Trophoblast cell (in vitro differentiated cells and primary cell): ENCODE data around the gene TNS3.
A peak's percentile ranks its signal among the peaks of the same experiment; 100 is the strongest.

ENCODE experiments used
- DNase-seq, 2 donors: peaks; one replicate each; pipeline ENCODE4 v3.0.0-alpha.2; 2016
- H2AFZ ChIP-seq: 2 replicates; pipeline ENCODE4 v1.6.1; 2013; ENCODE audit warnings: low read length, moderate library complexity, mild to moderate bottlenecking; ENCODE audit not compliant: insufficient read depth, poor library complexity
- H2AK5ac ChIP-seq: 2 replicates; pipeline ENCODE4 v1.6.1; 2013; ENCODE audit warnings: mild to moderate bottlenecking, low read length
- H2BK120ac ChIP-seq: 2 replicates; pipeline ENCODE4 v1.6.1; 2013; ENCODE audit warnings: low read length, mild to moderate bottlenecking, moderate library complexity; ENCODE audit not compliant: insufficient read depth, poor library complexity
- H2BK12ac ChIP-seq: 2 replicates; pipeline ENCODE4 v1.6.1; 2013; ENCODE audit warnings: mild to moderate bottlenecking, low read length, moderate library complexity
- H2BK5ac ChIP-seq: 2 replicates; pipeline ENCODE4 v1.6.1; 2013; ENCODE audit warnings: low read length, low read depth, moderate library complexity, mild to moderate bottlenecking; ENCODE audit not compliant: poor library complexity
- H3K14ac ChIP-seq: 2 replicates; pipeline ENCODE4 v1.6.1; 2013; ENCODE audit warnings: mild to moderate bottlenecking, low read length
- H3K18ac ChIP-seq: 2 replicates; pipeline ENCODE4 v1.6.1; 2013; ENCODE audit warnings: mild to moderate bottlenecking, low read length
- H3K23ac ChIP-seq: 2 replicates; pipeline ENCODE4 v1.6.1; 2013; ENCODE audit warnings: low read length
- H3K27ac ChIP-seq: 2 replicates; pipeline ENCODE4 v1.5.1; 2013; ENCODE audit warnings: low read depth, mild to moderate bottlenecking, inconsistent platforms, low read length, moderate library complexity
- H3K27me3 ChIP-seq: 2 replicates; pipeline ENCODE4 v1.6.1; 2013; ENCODE audit warnings: inconsistent platforms, mild to moderate bottlenecking, low read length, moderate library complexity; ENCODE audit not compliant: insufficient read depth
- H3K36me3 ChIP-seq, 2 experiments: 1 replicate in 1 of 2; 2 replicates in 1 of 2; pipeline ENCODE4 v1.6.1; 2013; ENCODE audit warnings: low read length in 2 of 2, mild to moderate bottlenecking in 2 of 2, moderate library complexity in 1 of 2; ENCODE audit not compliant: insufficient read depth in 2 of 2, control insufficient read depth in 1 of 2
- H3K4ac ChIP-seq: 2 replicates; pipeline ENCODE4 v1.6.1; 2013; ENCODE audit warnings: low read depth, mild to moderate bottlenecking, low read length, moderate library complexity
- H3K4me1 ChIP-seq, 2 experiments: 1 replicate in 1 of 2; 2 replicates in 1 of 2; pipeline ENCODE4 v1.6.1; 2013; ENCODE audit warnings: low read length in 2 of 2, mild to moderate bottlenecking in 2 of 2, moderate library complexity in 1 of 2; ENCODE audit not compliant: insufficient read depth in 2 of 2, control insufficient read depth in 1 of 2
- H3K4me2 ChIP-seq: 2 replicates; pipeline ENCODE4 v1.6.1; 2013; ENCODE audit warnings: inconsistent platforms, mild to moderate bottlenecking, low read length, moderate library complexity
- H3K4me3 ChIP-seq: 2 replicates; pipeline ENCODE4 v1.5.1; 2013; ENCODE audit warnings: mild to moderate bottlenecking, low read depth, low read length, inconsistent platforms
- H3K79me1 ChIP-seq: one replicate; pipeline ENCODE4 v1.6.1; 2013; ENCODE audit warnings: low read length
- H3K79me2 ChIP-seq: 2 replicates; pipeline ENCODE4 v1.6.1; 2013; ENCODE audit warnings: low read length, mild to moderate bottlenecking; ENCODE audit not compliant: control insufficient read depth, insufficient read depth, poor library complexity
- H3K9ac ChIP-seq: 2 replicates; pipeline ENCODE4 v1.6.1; 2013; ENCODE audit warnings: mild to moderate bottlenecking, low read length
- H3K9me3 ChIP-seq: 2 replicates; pipeline ENCODE4 v1.6.1; 2013; ENCODE audit warnings: low read depth, mild to moderate bottlenecking, control low read depth, inconsistent platforms, low read length; ENCODE audit not compliant: insufficient read depth
- H4K12ac ChIP-seq: 2 replicates; pipeline ENCODE4 v1.6.1; 2013; ENCODE audit warnings: low read depth, mild to moderate bottlenecking, low read length, moderate library complexity
- H4K8ac ChIP-seq: 2 replicates; pipeline ENCODE4 v1.6.1; 2013; ENCODE audit warnings: low read depth, mild to moderate bottlenecking, low read length, moderate library complexity
- H4K91ac ChIP-seq: one replicate; pipeline ENCODE4 v1.6.1; 2013; ENCODE audit warnings: low read depth, mild to moderate bottlenecking, low read length, moderate library complexity
- WGBS: extraction: QIAGEN DNeasy Blood & Tissue Kit; methylation state at CpG from one replicate; pipeline ENCODE4 v1.1.7; 2013; ENCODE audit warnings: missing lambda C conversion rate; ENCODE audit not compliant: insufficient read length, insufficient coverage; ENCODE audit errors: extremely low coverage; 5-methylcytosine and 5-hydroxymethylcytosine counted together

TNS3 gene

GRCh38 chr7:47525066-47525623 lies 56.8 kb downstream of the TNS3 start:
- Histone ChIP-seq H2AFZ (no peak overlapping the region), H3K9ac (no peak overlapping the region), H3K36me3 (peaks cover 59 to 69% of the 10 kb centered on the region in 2 experiments), H3K79me1 (peaks cover 20% of the 10 kb centered on the region), H3K4ac (no peak overlapping the region), H3K4me2 (no peak overlapping the region), H2BK5ac (no peak overlapping the region), H4K8ac (no peak overlapping the region), H3K23ac (no peak overlapping the region), H3K14ac (no peak overlapping the region), H2BK12ac (no peak overlapping the region), H3K4me3 (peak overlapping the region; percentile 20), H3K79me2 (peaks cover 20% of the 10 kb centered on the region), H3K27ac (no peak overlapping the region), H3K18ac (no peak overlapping the region), H4K91ac (no peak overlapping the region), H2BK120ac (no peak overlapping the region), H2AK5ac (no peak overlapping the region), H4K12ac (no peak overlapping the region), H3K27me3 (no peaks in the 10 kb centered on the region), H3K4me1 (peaks cover 17 to 19% of the 10 kb centered on the region in 2 experiments), H3K9me3 (peaks cover 2% of the 10 kb centered on the region)
- no peak for DNase-seq
- WGBS: no CpG with 5 or more reads among the region's 12 CpGs

DNA sequence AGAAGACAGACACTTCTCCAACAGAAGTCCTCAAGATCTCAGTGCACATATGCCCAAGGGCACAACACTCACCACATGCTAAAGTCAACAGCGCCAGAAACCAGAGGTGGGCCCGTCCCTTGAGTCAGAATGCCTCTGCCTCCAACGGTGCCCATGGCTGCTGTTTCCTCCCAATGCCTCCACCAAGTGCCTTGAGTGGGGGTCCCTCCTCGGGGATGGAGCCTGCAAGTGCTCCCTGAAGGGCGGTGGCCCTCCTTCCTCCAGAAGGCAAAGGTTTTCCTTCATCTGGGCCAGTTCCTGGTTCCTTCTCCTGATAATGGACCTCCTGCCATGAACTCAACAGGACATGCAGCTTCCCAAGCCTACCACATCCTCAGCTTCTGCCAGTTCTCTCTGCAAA lies 58.5 kb downstream of the TNS3 start:
- Histone ChIP-seq H2BK120ac (no peak overlapping the region), H3K4me3 (no peak overlapping the region), H3K18ac (peak overlapping the region; percentile 78), H4K8ac (no peak overlapping the region), H4K12ac (no peak overlapping the region), H3K27ac (no peak overlapping the region), H3K23ac (no peak overlapping the region), H2AK5ac (no peak overlapping the region), H4K91ac (no peak overlapping the region), H3K14ac (no peak overlapping the region), H3K4ac (peak overlapping the region; percentile 7), H2BK5ac (no peak overlapping the region), H2AFZ (no peak overlapping the region), H3K79me2 (peaks cover 22% of the 10 kb centered on the region), H3K27me3 (no peaks in the 10 kb centered on the region), H3K9me3 (peaks cover 2% of the 10 kb centered on the region), H3K4me1 (peaks cover 27 to 28% of the 10 kb centered on the region in 2 experiments), H3K36me3 (peaks cover 67 to 73% of the 10 kb centered on the region in 2 experiments), H3K9ac (no peak overlapping the region), H3K79me1 (peaks cover 26% of the 10 kb centered on the region), H3K4me2 (no peak overlapping the region), H2BK12ac (no peak overlapping the region)
- no peak for DNase-seq
- WGBS: no CpG with 5 or more reads among the region's 5 CpGs

DNA sequence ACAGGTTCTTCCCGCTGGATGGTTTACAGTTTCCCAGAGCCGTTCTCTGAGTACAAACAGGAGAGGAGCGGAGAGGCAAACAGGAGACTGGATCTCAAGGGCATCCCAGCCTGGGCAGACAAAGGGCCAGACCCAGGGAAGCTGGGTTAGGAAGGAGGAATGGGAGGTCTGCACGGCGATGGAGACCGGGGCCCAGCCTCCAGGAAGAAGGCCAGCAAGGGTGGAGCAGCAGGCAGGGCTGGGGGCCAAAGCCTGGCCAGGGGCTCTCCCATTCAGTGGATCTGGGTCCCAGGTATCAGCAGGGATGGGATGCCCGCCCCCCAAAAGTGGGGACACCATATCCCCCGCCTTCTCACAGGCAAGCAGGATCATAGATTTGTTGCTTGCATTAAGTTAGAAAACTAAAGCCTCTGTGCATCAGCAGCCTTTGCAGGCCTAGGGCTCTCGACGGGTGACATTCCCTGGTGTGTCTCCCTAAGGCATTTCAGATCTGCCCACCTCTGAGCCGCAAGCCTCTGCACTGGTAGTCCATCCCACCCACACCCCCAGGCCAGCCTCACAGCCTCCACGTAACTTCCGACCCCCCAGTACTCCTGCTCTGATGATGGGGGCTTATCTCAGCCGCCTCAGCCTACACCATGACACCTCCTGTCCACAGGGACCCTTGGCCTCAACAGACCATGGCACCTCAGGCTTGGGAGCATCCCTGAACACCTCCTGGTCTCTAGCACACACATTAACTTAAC lies 59.9 kb downstream of the TNS3 start:
- H4K8ac ChIP-seq: no peak overlapping the region
- no CpG with 5 or more reads among the region's 14 CpGs for WGBS
- H4K12ac ChIP-seq: no peak overlapping the region
- H3K27ac ChIP-seq: peak overlapping the region; percentile 3
- peak overlapping the region; percentile 2 for H2BK5ac ChIP-seq
- no peak overlapping the region for H3K23ac ChIP-seq
- H3K4ac ChIP-seq: peak overlapping the region; percentile 57
- H4K91ac ChIP-seq: peak overlapping the region; percentile 46
- H2BK120ac ChIP-seq: no peak overlapping the region
- H3K4me2 ChIP-seq: no peak overlapping the region
- no peak overlapping the region for H3K9ac ChIP-seq
- H3K4me3 ChIP-seq: no peak overlapping the region
- DNase-seq: no peak
- peaks cover 27 to 28% of the 10 kb centered on the region in 2 experiments for H3K4me1 ChIP-seq
- H3K27me3 ChIP-seq: no peaks in the 10 kb centered on the region
- H3K79me2 ChIP-seq: peaks cover 25% of the 10 kb centered on the region
- H3K9me3 ChIP-seq: peaks cover 2% of the 10 kb centered on the region
- H3K79me1 ChIP-seq: peaks cover 27% of the 10 kb centered on the region
- H3K36me3 ChIP-seq: peaks cover 62 to 70% of the 10 kb centered on the region in 2 experiments
- no peak overlapping the region for H2AFZ ChIP-seq
- peak overlapping the region; percentile 28 for H3K14ac ChIP-seq
- no peak overlapping the region for H2AK5ac ChIP-seq
- H2BK12ac ChIP-seq: peak overlapping the region; percentile 51
- peak overlapping the region; percentile 37 for H3K18ac ChIP-seq

GRCh38 chr7:47521011-47521795 lies 60.7 kb downstream of the TNS3 start:
- Histone ChIP-seq H3K14ac (peak overlapping the region; percentile 10), H3K9ac (no peak overlapping the region), H2BK120ac (no peak overlapping the region), H3K4me1 (peaks cover 28 to 29% of the 10 kb centered on the region in 2 experiments), H3K27ac (peak overlapping the region; percentile 74), H3K9me3 (peaks cover 2% of the 10 kb centered on the region), H3K4ac (no peak overlapping the region), H3K36me3 (peaks cover 62 to 70% of the 10 kb centered on the region in 2 experiments), H3K23ac (no peak overlapping the region), H3K18ac (peak overlapping the region; percentile 37), H3K27me3 (no peaks in the 10 kb centered on the region), H4K12ac (no peak overlapping the region), H4K91ac (peak overlapping the region; percentile 40), H3K4me3 (no peak overlapping the region), H2BK5ac (peak overlapping the region; percentile 24), H3K79me2 (peaks cover 24% of the 10 kb centered on the region), H2AK5ac (no peak overlapping the region), H2AFZ (no peak overlapping the region), H2BK12ac (no peak overlapping the region), H3K4me2 (no peak overlapping the region), H3K79me1 (peaks cover 27% of the 10 kb centered on the region), H4K8ac (peak overlapping the region; percentile 30)
- WGBS: no CpG with 5 or more reads among the region's 13 CpGs
- no peak for DNase-seq
